ENCODE results near the gene PIK3C2A. TPM values are rescaled to one million over a fixed set of nuclear protein-coding genes. Genes with fewer than 3 reads are reported as not detected.
"Not testable (repeated sequence)": the region's sequence is repeated elsewhere in the genome, so short reads cannot be mapped to it uniquely, and the experiment has no call there.

Gene PIK3C2A
- total RNA-seq, 2 donors from 2014 or later, result 108 to 109 TPM

DNA sequence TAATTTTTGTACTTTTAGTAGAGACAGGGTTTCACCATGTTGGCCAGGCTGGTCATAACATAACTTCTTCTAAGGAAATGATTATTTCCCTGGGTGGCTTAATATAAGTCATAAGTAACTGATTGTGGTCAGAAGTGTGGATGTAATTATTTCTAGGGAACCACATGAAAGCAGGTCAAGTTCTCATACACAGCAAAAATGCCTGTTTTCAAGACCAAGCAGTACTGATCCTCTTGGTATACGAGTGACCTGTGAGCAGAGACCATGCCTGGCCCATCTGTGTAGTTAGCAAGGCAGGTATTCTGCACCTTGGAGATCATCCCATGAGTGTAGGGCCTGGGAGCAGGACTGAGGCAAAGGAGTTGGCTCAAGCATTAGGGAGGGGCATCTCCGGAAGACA is 36.3 kb upstream of the PIK3C2A start:
- Mint-ChIP-seq H3K36me3 (ENCODE audit: low read depth) (no peaks in the 10 kb centered on the region), H3K27ac (no peak overlapping the region), H3K27me3 (ENCODE audit: insufficient read depth) (no peaks in the 10 kb centered on the region), H3K4me3 (no peak overlapping the region), H3K4me1 (no peaks in the 10 kb centered on the region), H3K9me3 (no peaks in the 10 kb centered on the region)
- 91 to 92% methylated on average over 1 of the region's 2 CpGs for WGBS, 2 experiments (ENCODE audit: insufficient coverage in 1 of 2, insufficient read length in 1 of 2)
- Histone ChIP-seq H3K4me3 (ENCODE audit: low read length) (no peak overlapping the region), H3K36me3 (ENCODE audit: control insufficient read depth, insufficient read depth, low read length) (no peaks in the 10 kb centered on the region), H3K9me3 (ENCODE audit: control insufficient read depth, low read length) (no peaks in the 10 kb centered on the region), H3K27me3 (ENCODE audit: control insufficient read depth, insufficient read depth, low read length, poor library complexity, severe bottlenecking) (no peaks in the 10 kb centered on the region), H3K4me1 (ENCODE audit: control insufficient read depth, insufficient read depth, low read length) (no peaks in the 10 kb centered on the region), H3K9ac (ENCODE audit: extremely low read depth, low read length, poor library complexity, severe bottlenecking) (no peak overlapping the region), H3K27ac (ENCODE audit: low read depth, low read length) (no peak overlapping the region)
- TF ChIP-seq, protein P1, sequence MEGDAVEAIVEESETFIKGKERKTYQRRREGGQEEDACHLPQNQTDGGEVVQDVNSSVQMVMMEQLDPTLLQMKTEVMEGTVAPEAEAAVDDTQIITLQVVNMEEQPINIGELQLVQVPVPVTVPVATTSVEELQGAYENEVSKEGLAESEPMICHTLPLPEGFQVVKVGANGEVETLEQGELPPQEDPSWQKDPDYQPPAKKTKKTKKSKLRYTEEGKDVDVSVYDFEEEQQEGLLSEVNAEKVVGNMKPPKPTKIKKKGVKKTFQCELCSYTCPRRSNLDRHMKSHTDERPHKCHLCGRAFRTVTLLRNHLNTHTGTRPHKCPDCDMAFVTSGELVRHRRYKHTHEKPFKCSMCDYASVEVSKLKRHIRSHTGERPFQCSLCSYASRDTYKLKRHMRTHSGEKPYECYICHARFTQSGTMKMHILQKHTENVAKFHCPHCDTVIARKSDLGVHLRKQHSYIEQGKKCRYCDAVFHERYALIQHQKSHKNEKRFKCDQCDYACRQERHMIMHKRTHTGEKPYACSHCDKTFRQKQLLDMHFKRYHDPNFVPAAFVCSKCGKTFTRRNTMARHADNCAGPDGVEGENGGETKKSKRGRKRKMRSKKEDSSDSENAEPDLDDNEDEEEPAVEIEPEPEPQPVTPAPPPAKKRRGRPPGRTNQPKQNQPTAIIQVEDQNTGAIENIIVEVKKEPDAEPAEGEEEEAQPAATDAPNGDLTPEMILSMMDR (conservative IDR thresholded peaks at IDR 0.05), result no peak
- no peak for DNase-seq

DNA sequence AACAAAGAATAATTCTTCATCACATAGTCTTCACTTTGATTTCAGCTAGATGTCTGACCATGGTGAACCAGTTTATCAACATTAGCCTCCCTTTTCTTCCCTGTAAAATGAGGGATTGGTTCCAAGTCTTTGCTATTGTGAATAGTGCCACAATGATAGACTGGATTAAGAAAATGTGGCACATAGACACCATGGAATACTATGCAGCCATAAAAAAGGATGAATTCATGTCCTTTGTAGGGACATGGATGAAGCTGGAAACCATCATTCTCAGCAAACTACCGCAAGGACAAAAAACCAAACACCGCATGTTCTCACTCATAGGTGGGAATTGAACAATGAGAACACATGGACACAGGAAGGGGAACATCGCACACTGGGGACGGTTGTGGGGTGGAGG is 35.2 kb upstream of the PIK3C2A start:
- WGBS, 2 experiments (ENCODE audit: insufficient coverage in 1 of 2, insufficient read length in 1 of 2), result 83 to 100% methylated on average over 2 of the region's 4 CpGs

DNA sequence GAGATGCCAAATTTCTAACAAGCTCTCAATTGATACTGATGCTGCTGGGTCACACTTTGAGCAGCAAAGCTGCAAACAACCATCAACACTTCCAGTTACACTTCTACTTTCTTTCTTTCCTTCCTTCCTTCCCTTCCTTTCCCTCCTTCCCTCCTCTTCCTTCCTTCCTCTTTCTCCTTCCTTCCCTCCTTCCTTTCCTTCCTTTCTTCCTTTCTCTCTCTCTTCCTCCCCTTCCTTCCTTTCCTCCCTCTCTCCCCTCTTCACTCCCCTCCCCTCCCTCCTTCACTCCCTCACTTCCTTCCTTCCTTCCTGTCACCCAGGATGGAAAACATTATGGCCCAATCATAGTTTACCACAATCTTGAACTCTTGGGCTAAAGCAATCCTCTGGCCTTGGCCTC is 33.0 kb upstream of the PIK3C2A start:
- no peaks in the 10 kb centered on the region for H3K9me3 ChIP-seq (ENCODE audit: control insufficient read depth, low read length)
- H3K4me3 ChIP-seq (ENCODE audit: low read length), result no peak overlapping the region
- Mint-ChIP-seq H3K9me3 (no peaks in the 10 kb centered on the region), H3K27me3 (ENCODE audit: insufficient read depth) (no peaks in the 10 kb centered on the region), H3K27ac (no peak overlapping the region), H3K4me3 (no peak overlapping the region), H3K4me1 (no peaks in the 10 kb centered on the region), H3K36me3 (ENCODE audit: low read depth) (no peaks in the 10 kb centered on the region)
- H3K9ac ChIP-seq (ENCODE audit: extremely low read depth, low read length, poor library complexity, severe bottlenecking), result no peak overlapping the region
- no peaks in the 10 kb centered on the region for H3K27me3 ChIP-seq (ENCODE audit: control insufficient read depth, insufficient read depth, low read length, poor library complexity, severe bottlenecking)
- no peaks in the 10 kb centered on the region for H3K36me3 ChIP-seq (ENCODE audit: control insufficient read depth, insufficient read depth, low read length)
- TF ChIP-seq, protein P1 (conservative IDR thresholded peaks at IDR 0.05), result no peak
- no peaks in the 10 kb centered on the region for H3K4me1 ChIP-seq (ENCODE audit: control insufficient read depth, insufficient read depth, low read length)
- no peak for DNase-seq
- H3K27ac ChIP-seq (ENCODE audit: low read depth, low read length), result no peak overlapping the region

More for the DNA sequence above, 35.2 kb upstream of the PIK3C2A start:
- H3K27me3 Mint-ChIP-seq (ENCODE audit: insufficient read depth); H3K4me3 ChIP-seq (ENCODE audit: low read length); H3K9me3 ChIP-seq (ENCODE audit: control insufficient read depth, low read length); H3K9ac ChIP-seq (ENCODE audit: extremely low read depth, low read length, poor library complexity, severe bottlenecking); H3K4me1 ChIP-seq (ENCODE audit: control insufficient read depth, insufficient read depth, low read length); H3K36me3 ChIP-seq (ENCODE audit: control insufficient read depth, insufficient read depth, low read length); H3K4me1 Mint-ChIP-seq; H3K9me3 Mint-ChIP-seq; DNase-seq; H3K27me3 ChIP-seq (ENCODE audit: control insufficient read depth, insufficient read depth, low read length, poor library complexity, severe bottlenecking); H3K4me3 Mint-ChIP-seq; H3K27ac Mint-ChIP-seq; H3K27ac ChIP-seq (ENCODE audit: low read depth, low read length); H3K36me3 Mint-ChIP-seq (ENCODE audit: low read depth): not testable (repeated sequence)

DNA sequence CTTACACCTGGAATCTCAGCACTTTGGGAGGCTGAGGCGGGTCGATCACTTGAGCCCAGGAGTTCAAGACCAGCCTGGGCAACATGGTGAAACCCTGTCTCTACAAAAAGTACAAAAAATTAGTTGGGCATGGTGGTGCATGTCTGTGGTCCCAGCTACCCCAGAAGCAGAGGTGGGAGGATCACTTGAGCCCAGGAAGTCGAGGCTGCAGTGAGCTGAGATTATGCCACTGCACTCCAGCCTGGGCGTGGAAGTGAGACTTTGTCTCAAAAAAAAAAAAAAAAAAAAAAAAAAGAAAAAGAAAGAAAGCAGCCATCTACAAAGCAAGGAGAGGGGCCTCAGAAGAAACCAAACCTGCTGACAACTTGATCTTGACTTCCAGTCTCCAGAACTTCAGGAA is 32.1 kb upstream of the PIK3C2A start:
- not testable (repeated sequence) for H3K36me3 ChIP-seq (ENCODE audit: control insufficient read depth, insufficient read depth, low read length); H3K9me3 ChIP-seq (ENCODE audit: control insufficient read depth, low read length); H3K4me1 Mint-ChIP-seq; H3K27me3 Mint-ChIP-seq (ENCODE audit: insufficient read depth); H3K27me3 ChIP-seq (ENCODE audit: control insufficient read depth, insufficient read depth, low read length, poor library complexity, severe bottlenecking); H3K9ac ChIP-seq (ENCODE audit: extremely low read depth, low read length, poor library complexity, severe bottlenecking); DNase-seq; H3K4me3 Mint-ChIP-seq; H3K27ac Mint-ChIP-seq; H3K4me3 ChIP-seq (ENCODE audit: low read length); H3K27ac ChIP-seq (ENCODE audit: low read depth, low read length); H3K4me1 ChIP-seq (ENCODE audit: control insufficient read depth, insufficient read depth, low read length); H3K9me3 Mint-ChIP-seq; H3K36me3 Mint-ChIP-seq (ENCODE audit: low read depth)
- 88 to 91% methylated on average over 3 of the region's 4 CpGs for WGBS, 2 experiments (ENCODE audit: insufficient coverage in 1 of 2, insufficient read length in 1 of 2)

Data from endodermal cell (in vitro differentiated cells).